Lower leg skin (tissue), 3 donors: ENCODE results near the gene METTL25B.

Experiments used
- POLR2A ChIP-seq, 2 donors: fragments of 450-650 bp; IDR thresholded peaks; one replicate each; pipeline ENCODE4 v1.6.1; 2016 to 2017; ENCODE audit warnings: antibody characterized with exemption in 2 of 2, mild to moderate bottlenecking in 1 of 2, moderate library complexity in 1 of 2
- TF ChIP-seq, protein P1 (sequence below), 3 donors: fragments of 450-650 bp; IDR thresholded peaks; one replicate each; pipeline ENCODE4 v1.5.1; 2016; ENCODE audit warnings: antibody characterized with exemption in 3 of 3, mild to moderate bottlenecking in 3 of 3, moderate library complexity in 2 of 3

DNA sequence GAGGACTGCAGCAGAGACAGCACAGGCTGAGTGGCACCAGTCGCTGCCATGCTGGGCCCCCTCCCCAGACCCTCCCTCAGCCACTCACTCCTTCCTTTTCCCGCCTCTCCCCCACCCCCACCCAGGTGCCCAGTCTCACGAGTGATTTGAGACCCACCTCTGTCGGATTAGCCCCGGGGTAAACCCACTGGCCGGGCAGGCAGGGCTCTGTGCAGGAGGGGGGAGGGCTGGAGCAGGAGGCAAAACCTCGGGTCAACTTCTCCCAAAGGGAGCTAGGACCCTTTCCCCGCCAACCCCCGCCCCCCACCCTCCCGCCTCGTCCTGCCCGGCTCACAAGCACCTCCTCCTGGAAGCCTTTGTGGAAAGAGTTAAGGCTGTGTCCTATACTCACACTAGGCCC lies 16.1 kb downstream of the METTL25B start:
- TF ChIP-seq, protein P1, sequence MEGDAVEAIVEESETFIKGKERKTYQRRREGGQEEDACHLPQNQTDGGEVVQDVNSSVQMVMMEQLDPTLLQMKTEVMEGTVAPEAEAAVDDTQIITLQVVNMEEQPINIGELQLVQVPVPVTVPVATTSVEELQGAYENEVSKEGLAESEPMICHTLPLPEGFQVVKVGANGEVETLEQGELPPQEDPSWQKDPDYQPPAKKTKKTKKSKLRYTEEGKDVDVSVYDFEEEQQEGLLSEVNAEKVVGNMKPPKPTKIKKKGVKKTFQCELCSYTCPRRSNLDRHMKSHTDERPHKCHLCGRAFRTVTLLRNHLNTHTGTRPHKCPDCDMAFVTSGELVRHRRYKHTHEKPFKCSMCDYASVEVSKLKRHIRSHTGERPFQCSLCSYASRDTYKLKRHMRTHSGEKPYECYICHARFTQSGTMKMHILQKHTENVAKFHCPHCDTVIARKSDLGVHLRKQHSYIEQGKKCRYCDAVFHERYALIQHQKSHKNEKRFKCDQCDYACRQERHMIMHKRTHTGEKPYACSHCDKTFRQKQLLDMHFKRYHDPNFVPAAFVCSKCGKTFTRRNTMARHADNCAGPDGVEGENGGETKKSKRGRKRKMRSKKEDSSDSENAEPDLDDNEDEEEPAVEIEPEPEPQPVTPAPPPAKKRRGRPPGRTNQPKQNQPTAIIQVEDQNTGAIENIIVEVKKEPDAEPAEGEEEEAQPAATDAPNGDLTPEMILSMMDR (IDR thresholded peaks at IDR 0.05): no peak
- TF ChIP-seq POLR2A (IDR thresholded peaks at IDR 0.05): no peak
